Keratinocyte (primary cell): ENCODE measurements around the gene ABCA10. TPM values are rescaled to one million over a fixed set of nuclear protein-coding genes. Genes with fewer than 3 reads are reported as not detected.

Source experiments
- DNase-seq: peaks from one replicate; pipeline ENCODE4 v3.0.0-alpha.2; 2011; ENCODE audit warnings: low read depth, missing footprints, low spot score
- FAIRE-seq: peaks from 2 replicates; lab custom pipeline; 2011; peaks lifted over from hg19 to GRCh38; lab: Jason Lieb, UNC
- H2AFZ ChIP-seq: 2 replicates; pipeline ENCODE4 v1.6.0; 2012; ENCODE audit warnings: low read length, control low read depth, inconsistent platforms; ENCODE audit not compliant: control insufficient read depth
- H3K27ac ChIP-seq: 2 replicates; pipeline ENCODE4 v1.5.1; 2011; ENCODE audit warnings: low read length; ENCODE audit not compliant: control insufficient read depth, insufficient read depth
- H3K27me3 ChIP-seq: 3 replicates; pipeline ENCODE4 v1.6.0; 2011; ENCODE audit warnings: low read length; ENCODE audit not compliant: control insufficient read depth, insufficient read depth; ENCODE audit errors: extremely low read depth
- H3K36me3 ChIP-seq, 2 experiments: 2 replicates in 1 of 2; 3 replicates in 1 of 2; pipeline ENCODE4 v1.5.1; 2011; ENCODE audit warnings: low read length in 2 of 2, mild to moderate bottlenecking in 1 of 2; ENCODE audit not compliant: control insufficient read depth in 2 of 2, insufficient read depth in 2 of 2; ENCODE audit errors: extremely low read depth in 1 of 2
- H3K4me1 ChIP-seq: 3 replicates; pipeline ENCODE4 v1.5.1; 2011; ENCODE audit warnings: low read length; ENCODE audit not compliant: control insufficient read depth, insufficient read depth; ENCODE audit errors: extremely low read depth
- H3K4me2 ChIP-seq: 3 replicates; pipeline ENCODE4 v1.6.0; 2011; ENCODE audit warnings: low read depth, low read length; ENCODE audit not compliant: control insufficient read depth, insufficient read depth; ENCODE audit errors: extremely low read depth
- H3K4me3 ChIP-seq, 3 experiments: fragments of 200-600 bp in 1 of 3; sonication (generic) in 1 of 3; 2 replicates in 2 of 3; 3 replicates in 1 of 3; pipeline ENCODE4 v1.5.1; 2011 to 2016; ENCODE audit warnings: low read length in 3 of 3, mild to moderate bottlenecking in 3 of 3, control low read depth in 2 of 3, inconsistent platforms in 1 of 3, low read depth in 1 of 3, mixed read lengths in 1 of 3, mixed run types in 1 of 3, moderate library complexity in 1 of 3; ENCODE audit not compliant: control insufficient read depth in 2 of 3, insufficient read depth in 2 of 3; ENCODE audit errors: extremely low read depth in 1 of 3
- H3K79me2 ChIP-seq: 2 replicates; pipeline ENCODE4 v1.6.0; 2012; ENCODE audit warnings: low read length; ENCODE audit not compliant: control insufficient read depth, insufficient read depth
- H3K9ac ChIP-seq: 3 replicates; pipeline ENCODE4 v1.6.0; 2011; ENCODE audit warnings: low read length; ENCODE audit not compliant: control insufficient read depth, insufficient read depth; ENCODE audit errors: extremely low read depth
- H3K9me1 ChIP-seq: 3 replicates; pipeline ENCODE4 v1.6.0; 2011; ENCODE audit warnings: low read length; ENCODE audit not compliant: control insufficient read depth, insufficient read depth; ENCODE audit errors: extremely low read depth
- H3K9me3 ChIP-seq: 2 replicates; pipeline ENCODE4 v1.5.1; 2012; ENCODE audit warnings: low read depth, low read length; ENCODE audit not compliant: control insufficient read depth
- H4K20me1 ChIP-seq: 3 replicates; pipeline ENCODE4 v1.6.0; 2011; ENCODE audit warnings: low read length; ENCODE audit not compliant: control insufficient read depth, insufficient read depth; ENCODE audit errors: extremely low read depth
- CTCF ChIP-seq, 3 experiments: IDR thresholded peaks in 1 of 3; conservative IDR thresholded peaks in 1 of 3; optimal IDR thresholded peaks in 1 of 3; 2 replicates in 2 of 3; 3 replicates in 1 of 3; pipeline versions ENCODE3 to v1.5.1; 2011; ENCODE audit warnings: low read length in 3 of 3, mild to moderate bottlenecking in 3 of 3, moderate library complexity in 2 of 3, control low read depth in 1 of 3, inconsistent platforms in 1 of 3; ENCODE audit not compliant: insufficient read depth in 2 of 3; ENCODE audit errors: extremely low read depth in 1 of 3
- EZH2 ChIP-seq: IDR thresholded peaks from one replicate; pipeline ENCODE4 v1.6.1; 2012; ENCODE audit warnings: inconsistent platforms, mild to moderate bottlenecking, low read length, moderate library complexity
- dilution Hi-C: fragments of 300-500 bp; cut with MboI; formaldehyde crosslinking; loops from one replicate; pipeline ENCODE4 v1.7.0; 2020; ENCODE audit warnings: low sequenced_read_pairs; ENCODE audit not compliant: extremely low pct_ligation_motif_present
- polyA plus RNA-seq, 5 experiments: library from polyadenylated mRNA; depleted of rRNA in 3 of 5; stranded (reverse) in 3 of 5; stranded (forward) in 1 of 5; unstranded in 1 of 5; fragments of >200 nt; gene quantifications; 1 replicate in 1 of 5; 2 replicates in 3 of 5; 3 replicates in 1 of 5; pipeline versions ENCODE4 v1.2.1 to v1.2.3, GENCODE V29; 2011 to 2012; ENCODE audit warnings: missing spikeins in 2 of 5, low read depth in 1 of 5, low replicate concordance in 1 of 5

ABCA10 gene
- polyA plus RNA-seq, 1 donor (not counting 4 experiments of a cell fraction or from before 2014, with no cell fraction given), result 0.46 TPM

DNA sequence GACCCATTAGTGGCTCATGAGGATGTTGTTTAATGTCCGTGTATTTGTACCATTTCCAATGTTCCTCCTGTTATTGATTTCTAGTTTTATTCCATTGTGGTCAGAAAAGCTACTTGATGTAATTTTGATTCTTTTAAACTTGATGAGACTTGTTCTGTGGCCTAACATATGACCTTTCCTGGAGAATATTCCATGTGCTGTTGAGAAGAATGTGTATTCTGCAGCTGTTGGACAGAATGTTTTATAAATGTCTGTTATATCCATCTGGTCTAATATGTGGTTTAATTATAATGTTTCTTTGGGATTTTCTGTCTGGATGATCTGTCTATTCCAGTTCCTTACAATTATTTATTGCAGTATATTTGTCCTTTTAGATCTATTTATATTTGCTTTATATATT, 2.9 kb upstream of the ABCA10 start:
- TF ChIP-seq EZH2 (no peak), CTCF (optimal IDR thresholded peaks at IDR 0.05 in 1 of 3, IDR thresholded peaks at IDR 0.05 in 1 of 3, conservative IDR thresholded peaks at IDR 0.05 in 1 of 3; ENCODE audit: extremely low read depth in 1 of 3, insufficient read depth in 2 of 3, low read length in 3 of 3) (no peak)
- Histone ChIP-seq H4K20me1 (no peaks in the 10 kb centered on the region), H3K36me3 (no peaks in the 10 kb centered on the region), H3K4me1 (no peaks in the 10 kb centered on the region), H3K4me2 (no peak overlapping the region), H3K9me3 (no peaks in the 10 kb centered on the region), H3K79me2 (no peaks in the 10 kb centered on the region), H3K27me3 (no peaks in the 10 kb centered on the region), H2AFZ (no peak overlapping the region), H3K9me1 (no peaks in the 10 kb centered on the region), H3K9ac (no peak overlapping the region), H3K4me3 (no peak overlapping the region), H3K27ac (no peak overlapping the region)
- DNase-seq, result no peak
- dilution Hi-C loops, result no loop called here
- FAIRE-seq, result no peak

DNA sequence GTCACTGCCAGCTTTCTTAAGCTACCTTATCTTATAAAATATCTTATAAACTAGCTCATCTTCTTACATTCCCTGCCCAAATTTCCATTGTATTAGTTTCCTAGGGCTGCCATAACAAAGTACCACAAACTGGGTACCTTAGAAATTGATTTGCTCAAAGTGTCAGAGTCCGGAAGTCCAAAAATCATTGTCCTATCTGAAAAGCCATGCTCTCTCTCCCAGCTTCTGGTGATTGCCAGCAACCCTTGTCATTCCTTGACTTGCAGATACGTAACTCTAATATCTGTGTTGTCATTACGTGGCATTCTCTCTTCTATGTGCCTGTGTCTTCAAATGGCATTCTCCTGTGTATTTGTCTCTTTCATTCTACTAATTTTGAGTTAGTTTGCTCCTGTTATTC, 2.3 kb upstream of the ABCA10 start:
- no peaks in the 10 kb centered on the region for H3K36me3 ChIP-seq
- H4K20me1 ChIP-seq, result no peaks in the 10 kb centered on the region
- no peak overlapping the region for H3K9ac ChIP-seq
- H3K27me3 ChIP-seq, result no peaks in the 10 kb centered on the region
- FAIRE-seq (no peak), DNase-seq (no peak)
- no peak overlapping the region for H3K4me3 ChIP-seq
- H3K79me2 ChIP-seq, result no peaks in the 10 kb centered on the region
- no peaks in the 10 kb centered on the region for H3K4me1 ChIP-seq
- H2AFZ ChIP-seq, result no peak overlapping the region
- no peak overlapping the region for H3K27ac ChIP-seq
- no peak overlapping the region for H3K4me2 ChIP-seq
- H3K9me3 ChIP-seq, result no peaks in the 10 kb centered on the region
- TF ChIP-seq CTCF (optimal IDR thresholded peaks at IDR 0.05 in 1 of 3, IDR thresholded peaks at IDR 0.05 in 1 of 3, conservative IDR thresholded peaks at IDR 0.05 in 1 of 3; ENCODE audit: extremely low read depth in 1 of 3, insufficient read depth in 2 of 3, low read length in 3 of 3) (no peak), EZH2 (no peak)
- no peaks in the 10 kb centered on the region for H3K9me1 ChIP-seq
- dilution Hi-C loops, result no loop called here
